GM18508 (cell line): ENCODE results near the gene ELP4.

ENCODE experiments used
- ATAC-seq: cut with Tn5 transposase; IDR thresholded peaks from one replicate; pipeline ENCODE4 v1.9.1; 2021; ENCODE audit warnings: moderate number of reproducible peaks; ENCODE audit not compliant: insufficient read depth, unreplicated experiment

The ELP4 gene

DNA sequence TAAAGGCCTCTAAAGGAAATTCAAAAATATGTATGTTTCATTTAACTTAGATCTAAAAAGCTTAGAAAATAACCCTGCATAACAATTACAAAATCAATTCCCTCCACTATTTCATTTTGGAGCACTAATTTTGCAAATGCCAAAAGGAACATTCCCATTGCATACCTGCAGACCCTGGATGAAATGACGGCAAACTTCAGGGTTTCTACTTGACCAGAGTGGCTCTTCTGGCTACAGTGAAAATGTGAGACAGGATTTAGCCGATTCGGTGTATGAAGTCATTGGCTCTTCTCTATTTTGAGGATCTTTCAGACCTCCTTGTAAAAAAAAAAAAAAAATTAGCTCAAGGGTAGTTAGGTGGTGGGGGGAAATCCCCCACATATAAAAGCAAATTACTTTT lies 257.5 kb downstream of the ELP4 start:
- no peak for ATAC-seq

GRCh38 chr11:31767685-31768084 lies 258.1 kb downstream of the ELP4 start:
- no peak for ATAC-seq

DNA sequence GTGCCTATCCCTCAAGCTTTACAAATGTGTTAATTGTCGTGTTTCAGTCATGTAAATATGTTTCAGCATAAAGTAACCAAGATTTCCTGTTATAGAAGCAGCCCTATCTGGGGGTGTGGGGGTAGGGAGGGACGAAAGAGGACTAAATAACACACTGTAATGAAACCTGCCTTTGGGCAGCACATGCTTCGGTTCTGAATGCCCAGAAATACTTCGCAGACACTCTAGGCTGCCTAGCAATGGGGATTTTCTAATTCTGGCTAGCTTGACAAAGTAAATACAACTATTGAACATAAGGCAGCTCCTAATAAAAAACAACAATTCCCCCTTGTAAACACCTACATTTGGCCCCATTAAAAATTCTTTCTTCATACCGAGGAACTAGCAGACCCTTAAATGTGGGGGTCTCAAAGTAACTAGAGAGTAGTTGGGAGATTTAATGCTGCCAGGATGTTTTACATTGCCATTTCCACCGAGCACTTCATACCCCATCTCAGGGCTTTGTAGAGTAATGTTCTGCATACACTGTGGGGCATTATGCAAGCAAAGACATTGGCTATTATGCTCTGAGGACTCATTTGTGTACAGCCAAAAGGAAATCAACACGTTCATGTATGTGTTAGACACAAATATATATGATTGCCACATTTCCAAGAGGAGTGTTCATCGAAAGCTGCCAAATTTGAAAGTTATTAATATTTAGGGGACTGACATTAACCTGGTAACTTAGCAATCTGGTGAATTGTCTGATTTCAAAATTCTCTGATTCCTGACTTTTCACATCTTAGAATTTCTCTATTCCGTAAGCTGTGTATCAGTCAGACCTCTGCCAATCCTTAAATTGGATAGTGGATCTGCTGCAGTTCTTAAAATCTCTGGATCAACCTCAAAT lies 259.4 kb downstream of the ELP4 start:
- no peak for ATAC-seq

DNA sequence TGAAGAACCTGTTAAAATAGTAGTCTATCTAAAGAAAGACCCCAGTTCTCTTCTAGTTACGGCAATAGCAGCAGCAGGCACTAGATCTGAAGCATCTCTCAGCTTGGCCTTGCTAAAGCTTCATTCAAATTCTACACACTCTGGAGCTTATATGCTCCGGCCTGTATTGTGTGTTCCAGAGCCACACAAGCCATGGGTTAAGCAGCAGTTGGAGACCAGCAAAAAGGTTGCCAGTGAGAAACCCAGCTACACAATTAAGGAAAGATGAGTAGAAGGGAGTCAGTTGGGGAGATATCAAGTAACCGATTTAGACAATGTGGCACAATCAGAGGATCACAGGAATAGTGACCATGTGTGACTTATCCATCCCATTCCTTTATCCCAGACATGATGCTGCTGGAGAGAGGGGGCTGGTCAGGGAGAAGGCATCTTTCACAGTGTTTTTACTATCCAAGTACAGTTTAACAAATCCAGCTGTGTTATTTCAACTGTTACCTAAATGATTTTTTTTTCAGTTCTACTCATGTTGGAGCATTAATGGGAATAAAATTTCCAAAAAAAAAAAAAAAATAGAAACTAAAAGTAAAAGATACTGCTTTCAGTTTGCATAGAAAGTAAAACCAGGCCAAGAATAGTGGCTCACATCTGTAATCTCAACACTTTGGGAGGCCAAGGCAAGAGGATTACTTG lies 260.6 kb downstream of the ELP4 start:
- ATAC-seq, result no peak

GRCh38 chr11:31772412-31772811 lies 262.8 kb downstream of the ELP4 start:
- ATAC-seq, result no peak

DNA sequence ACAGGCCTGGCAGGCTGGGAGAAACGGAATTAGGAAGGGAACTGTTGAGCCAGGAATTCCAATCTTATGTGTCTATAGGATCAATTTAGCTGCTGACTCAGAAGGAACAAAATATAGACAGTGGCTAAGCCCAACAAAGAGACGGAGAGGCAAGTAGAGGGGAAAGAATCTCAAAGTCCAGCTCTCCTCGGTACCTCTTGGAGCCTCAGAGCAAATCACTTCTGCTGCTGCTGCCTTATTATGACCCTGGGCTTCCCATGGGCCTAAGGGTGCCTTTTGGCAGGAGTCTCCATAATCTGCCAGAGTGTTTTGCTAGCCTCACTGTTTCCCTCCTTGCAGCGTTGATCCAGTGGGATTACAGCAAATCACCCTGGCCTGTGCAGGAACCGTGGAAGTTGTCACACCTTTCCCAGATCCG lies 269.8 kb downstream of the ELP4 start:
- no peak for ATAC-seq

DNA sequence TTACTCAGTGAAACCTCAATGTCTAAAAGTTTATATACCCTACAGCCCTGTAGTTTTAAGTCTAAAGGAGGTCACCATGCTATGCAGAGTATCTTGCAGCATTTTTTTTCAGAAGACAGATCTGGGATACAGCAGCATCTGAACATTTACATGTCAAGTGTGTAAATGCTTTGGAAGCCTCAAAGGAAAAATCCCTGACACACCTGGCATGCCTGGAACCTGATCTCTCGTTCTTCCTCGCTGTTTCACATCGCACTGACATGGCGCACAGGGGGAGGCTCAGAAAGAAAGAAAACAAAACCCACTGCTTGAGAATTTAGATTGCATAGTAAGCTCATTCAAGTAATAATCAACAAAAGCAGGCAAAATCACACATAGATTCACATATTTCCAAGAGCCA lies 270.5 kb downstream of the ELP4 start:
- ATAC-seq, result no peak

DNA sequence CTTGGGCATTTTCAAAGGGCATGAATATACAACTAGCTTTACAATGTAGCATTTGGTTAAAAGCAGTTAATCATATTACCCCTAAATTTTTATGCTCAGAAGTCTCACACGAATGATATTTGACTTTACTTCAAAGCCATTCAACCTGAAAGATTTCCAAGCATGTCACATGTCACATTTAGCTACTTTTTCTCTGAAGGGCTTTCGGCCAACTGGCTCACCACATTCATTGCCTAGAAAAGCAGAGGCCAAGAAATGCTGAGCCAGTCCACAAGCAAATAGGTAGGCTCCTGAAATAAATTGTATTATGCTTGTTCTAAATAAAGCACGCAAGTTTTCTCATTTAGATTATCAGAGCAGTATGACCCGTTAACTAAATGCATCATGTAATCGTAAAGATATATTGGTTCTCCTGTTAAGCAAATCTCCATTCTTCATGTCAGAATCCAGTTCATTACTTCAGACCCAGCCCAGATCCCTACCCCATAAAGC lies 271.0 kb downstream of the ELP4 start:
- ATAC-seq, result no peak

DNA sequence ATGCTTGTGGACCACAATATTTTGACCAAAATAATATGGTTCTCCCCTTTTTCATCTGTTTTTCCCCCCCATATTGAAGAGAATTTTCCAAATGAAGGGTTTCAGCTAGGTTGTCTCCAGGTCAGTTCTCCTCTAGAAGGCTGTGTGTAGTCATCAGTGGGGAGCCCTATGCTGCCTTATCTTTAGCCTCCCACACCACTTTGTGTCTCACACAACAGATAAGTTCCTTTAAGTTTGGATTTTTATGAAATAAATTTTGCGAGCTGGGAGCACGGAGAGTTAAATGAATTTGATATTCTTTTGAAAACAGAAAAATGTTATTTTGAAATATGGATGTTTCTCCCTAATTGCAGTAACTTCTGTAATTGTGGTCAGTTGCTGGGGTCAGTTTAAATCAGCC lies 272.7 kb downstream of the ELP4 start:
- ATAC-seq, result no peak

- ATAC-seq, result no peak
These were observed 273.7 kb downstream of the ELP4 start for GRCh38 chr11:31783252-31783651.

DNA sequence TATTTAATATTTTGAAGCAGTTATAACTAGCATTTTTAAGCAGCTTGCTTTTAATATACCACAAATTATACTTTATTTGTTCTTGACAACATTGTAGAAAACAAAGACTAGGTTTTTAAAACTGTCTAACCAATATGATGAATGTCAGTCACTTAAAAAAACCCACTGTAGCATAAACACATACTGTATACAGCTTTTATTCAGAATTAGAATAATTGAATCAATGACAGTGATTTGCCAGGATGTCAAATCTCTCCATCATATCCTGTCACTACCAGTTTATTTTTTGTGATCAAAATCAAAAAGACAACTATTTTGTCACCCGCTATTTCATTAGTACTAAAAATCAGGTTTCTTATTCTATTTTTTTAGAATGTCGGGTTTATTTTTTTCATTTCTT lies 275.0 kb downstream of the ELP4 start:
- no peak for ATAC-seq

DNA sequence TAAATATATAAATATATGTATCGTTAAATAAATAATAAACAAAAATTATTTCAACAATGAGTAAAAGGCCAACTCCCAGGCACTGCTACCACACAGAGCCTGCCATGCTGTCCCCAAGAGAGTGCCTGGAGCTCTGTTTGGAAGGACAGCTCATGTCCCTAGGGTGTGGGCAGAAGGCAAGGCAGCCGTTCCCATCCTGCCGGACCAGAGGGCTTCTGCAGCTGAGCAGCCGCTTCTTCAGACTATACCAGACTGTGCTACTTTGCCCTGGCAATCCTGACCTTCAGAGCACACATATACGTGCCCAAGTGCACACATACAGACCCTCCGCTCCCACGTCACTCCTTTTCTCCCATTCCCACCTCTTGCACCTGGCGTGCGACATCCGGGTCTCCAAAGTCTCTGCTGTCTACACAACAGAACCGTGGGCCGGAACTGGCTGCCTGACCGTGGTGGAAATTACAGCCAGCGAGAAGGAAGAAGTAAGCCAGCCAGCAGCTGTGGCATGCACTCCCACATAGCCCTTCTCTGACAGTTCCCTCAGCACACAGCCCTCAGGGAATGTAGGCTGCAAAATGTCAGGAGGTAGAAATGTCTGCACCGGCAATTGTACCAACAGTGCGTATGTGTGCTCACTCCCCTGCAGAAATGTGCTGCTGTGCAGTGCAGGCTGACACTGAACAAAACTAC lies 277.6 kb downstream of the ELP4 start:
- no peak for ATAC-seq

GRCh38 chr11:31788085-31788484 lies 278.5 kb downstream of the ELP4 start:
- no peak for ATAC-seq

DNA sequence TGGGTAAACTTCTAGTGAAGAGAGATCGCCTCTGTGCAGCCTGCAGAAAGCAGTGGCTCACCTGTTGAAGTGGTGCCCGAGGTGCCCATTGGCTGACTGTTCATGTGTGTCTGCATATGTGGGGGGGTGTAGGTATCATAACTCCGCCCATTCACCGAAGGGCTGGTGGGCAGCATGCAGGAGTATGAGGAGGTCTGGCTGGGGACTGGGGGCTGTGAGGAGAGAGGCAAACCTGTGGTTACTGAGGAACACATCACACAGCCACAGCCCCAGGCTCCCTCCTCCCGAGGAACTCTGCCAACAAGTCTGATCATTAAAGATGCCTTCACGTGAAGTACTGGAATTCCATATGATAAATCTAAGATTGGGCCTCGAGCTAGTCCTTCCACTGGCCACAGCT lies 281.1 kb downstream of the ELP4 start:
- no peak for ATAC-seq

GRCh38 chr11:31792036-31792435 lies 282.5 kb downstream of the ELP4 start:
- no peak for ATAC-seq

DNA sequence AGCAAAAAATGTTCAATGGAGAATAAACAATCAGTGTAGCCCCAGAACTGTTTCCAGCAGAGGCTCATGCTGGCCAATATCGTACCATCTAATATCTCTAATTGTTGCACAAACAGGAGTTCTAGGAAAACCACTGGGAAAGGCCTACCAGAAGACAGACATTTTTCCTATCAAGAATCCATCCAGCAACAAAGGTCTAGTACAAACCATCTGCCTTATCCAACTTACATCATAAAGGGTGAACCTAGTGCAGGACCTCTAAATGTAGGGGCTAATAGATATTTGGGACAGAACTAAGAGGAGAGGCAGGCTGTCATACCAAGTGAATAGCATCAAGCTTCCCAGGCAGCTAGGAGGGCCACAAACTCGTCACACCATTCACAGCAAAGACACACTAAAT lies 282.9 kb downstream of the ELP4 start:
- ATAC-seq, result no peak

DNA sequence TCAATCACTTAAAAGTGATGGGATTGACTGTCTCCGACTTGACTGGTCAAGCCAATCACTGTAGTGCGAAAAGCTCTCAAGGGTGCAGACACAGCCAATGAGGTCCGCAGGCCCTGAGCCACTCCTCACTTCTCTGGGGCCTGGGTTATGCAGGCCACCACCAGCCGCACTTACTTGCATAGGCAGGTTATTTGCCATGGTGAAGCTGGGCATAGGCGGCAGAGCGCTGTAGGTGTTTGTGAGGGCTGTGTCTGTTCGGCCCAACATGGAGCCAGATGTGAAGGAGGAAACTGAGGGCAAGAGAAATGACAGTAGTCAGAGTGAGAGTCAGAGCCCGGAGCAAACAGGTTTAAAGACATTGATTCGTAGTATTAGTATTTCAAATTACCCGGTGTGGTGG lies 283.7 kb downstream of the ELP4 start:
- no peak for ATAC-seq

DNA sequence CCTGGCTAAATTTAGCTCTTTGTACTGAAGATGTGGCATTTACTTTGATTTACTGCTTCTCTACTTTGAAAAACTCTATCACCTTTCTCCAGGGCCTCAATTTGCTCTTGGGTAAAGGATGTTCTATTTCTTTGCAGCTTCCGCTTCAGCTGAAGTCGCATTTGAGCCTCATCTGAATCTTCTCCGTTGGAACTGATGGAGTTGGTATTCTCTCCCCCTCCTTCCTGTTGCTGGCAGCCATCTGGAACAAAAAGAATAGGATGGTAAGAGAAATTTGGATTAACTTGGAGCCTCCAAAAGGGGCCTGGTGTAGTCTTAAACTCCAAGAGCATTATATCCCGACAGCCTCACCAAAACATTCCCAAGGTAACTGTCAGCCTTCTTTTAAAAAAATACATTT lies 285.0 kb downstream of the ELP4 start:
- ATAC-seq, result no peak

- no peak for ATAC-seq
These were observed 286.3 kb downstream of the ELP4 start for GRCh38 chr11:31795706-31796498.

GRCh38 chr11:31796499-31797189 lies 287.1 kb downstream of the ELP4 start:
- ATAC-seq, result no peak
